GM19397 (cell line): Measurements from ENCODE around the gene PADI1.

Experiments
- ATAC-seq: cut with Tn5 transposase; IDR thresholded peaks from one replicate; pipeline ENCODE4 v1.9.1; 2021; ENCODE audit warnings: mild to moderate bottlenecking, moderate library complexity; ENCODE audit not compliant: unreplicated experiment

PADI1 gene

DNA sequence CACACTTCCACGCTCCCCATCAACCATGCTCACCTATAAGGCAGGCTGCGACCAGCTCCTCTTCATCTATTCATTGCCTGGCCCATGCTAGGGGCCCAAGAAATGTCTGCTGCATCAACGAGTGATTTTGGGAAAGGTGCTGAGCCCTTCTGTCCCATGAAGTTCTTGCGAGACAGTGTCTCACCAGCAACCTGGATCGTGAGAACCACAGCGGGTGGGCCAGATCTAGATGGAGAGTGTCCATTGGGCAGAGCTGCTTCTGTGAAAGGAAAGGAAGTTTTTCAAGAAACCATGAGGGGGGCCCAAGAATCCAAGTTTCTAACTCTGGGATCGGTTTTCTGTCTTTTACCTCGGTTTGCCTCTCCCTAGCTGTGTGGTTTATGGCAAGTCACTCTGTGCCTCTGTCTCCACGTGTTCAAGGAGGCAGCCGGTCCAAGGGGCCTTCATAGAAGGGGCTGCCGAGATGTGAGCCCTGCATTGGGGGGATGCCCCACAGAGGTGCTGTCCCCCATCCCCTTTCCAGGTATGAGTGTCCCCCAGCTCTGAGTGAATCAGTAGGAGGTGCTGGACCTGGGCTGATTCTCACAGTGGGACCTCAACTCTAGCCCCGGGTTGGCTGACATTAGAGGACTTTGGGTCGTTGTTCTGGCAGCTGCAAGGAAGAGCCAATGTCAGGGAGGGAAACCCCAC is 8.3 kb upstream of the PADI1 start:
- no peak for ATAC-seq

DNA sequence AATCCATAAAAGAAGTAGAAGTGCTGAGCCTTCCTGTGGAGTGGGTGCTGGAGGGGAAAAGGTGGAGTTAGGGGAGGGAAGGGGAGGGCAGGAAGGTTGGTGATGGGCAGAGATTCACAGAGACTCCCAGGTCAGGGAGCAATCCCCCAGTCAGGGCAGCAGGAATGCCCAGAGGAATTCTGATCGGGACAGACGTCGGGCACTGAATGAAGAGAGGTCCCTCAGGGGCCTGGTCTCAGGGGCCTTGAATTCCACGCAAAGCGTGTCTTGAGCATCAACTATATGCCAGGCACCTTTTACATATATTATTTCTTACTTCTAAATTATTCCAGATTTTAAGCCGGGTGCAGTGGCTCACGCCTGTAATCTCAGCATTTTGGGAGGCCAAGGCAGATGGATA is 7.2 kb upstream of the PADI1 start:
- ATAC-seq = no peak

DNA sequence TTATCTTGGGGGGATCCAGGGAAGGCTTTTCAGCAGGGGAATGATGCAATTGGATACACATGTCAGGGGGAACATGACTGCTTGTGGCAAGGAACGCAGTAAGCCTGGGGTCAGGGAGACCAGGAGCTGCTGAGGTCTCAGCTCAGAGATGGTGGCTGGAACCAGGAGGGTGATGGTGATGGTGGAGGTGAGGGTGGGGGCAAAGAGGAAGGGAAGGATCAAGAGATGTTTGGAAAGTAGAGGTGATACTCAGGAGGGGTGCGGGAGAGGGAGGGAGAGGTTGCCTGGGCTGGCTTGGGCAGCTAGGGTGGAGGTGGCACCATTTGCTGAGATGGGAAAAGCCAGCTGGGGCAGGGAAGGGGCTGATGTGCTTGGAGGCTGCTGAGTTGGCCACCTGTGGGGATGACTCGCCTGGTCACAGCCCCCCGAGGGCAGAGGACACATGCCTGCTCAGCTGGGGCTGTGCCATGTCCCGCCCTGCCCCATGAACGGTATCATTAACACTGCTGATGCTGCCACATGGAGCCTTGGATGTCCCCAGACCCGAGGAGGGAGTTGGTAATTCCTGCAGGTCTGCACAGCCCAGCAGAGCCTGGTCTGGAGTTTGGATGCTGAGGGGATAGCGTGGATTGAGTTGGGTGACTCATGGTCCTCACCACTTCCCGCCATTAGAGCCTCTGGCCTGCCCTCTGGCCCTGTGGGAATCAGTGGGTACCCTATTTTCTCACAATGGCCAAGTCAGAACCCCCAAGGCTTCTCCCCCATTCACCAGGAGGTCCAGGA is 6.3 kb upstream of the PADI1 start:
- ATAC-seq = no peak

DNA sequence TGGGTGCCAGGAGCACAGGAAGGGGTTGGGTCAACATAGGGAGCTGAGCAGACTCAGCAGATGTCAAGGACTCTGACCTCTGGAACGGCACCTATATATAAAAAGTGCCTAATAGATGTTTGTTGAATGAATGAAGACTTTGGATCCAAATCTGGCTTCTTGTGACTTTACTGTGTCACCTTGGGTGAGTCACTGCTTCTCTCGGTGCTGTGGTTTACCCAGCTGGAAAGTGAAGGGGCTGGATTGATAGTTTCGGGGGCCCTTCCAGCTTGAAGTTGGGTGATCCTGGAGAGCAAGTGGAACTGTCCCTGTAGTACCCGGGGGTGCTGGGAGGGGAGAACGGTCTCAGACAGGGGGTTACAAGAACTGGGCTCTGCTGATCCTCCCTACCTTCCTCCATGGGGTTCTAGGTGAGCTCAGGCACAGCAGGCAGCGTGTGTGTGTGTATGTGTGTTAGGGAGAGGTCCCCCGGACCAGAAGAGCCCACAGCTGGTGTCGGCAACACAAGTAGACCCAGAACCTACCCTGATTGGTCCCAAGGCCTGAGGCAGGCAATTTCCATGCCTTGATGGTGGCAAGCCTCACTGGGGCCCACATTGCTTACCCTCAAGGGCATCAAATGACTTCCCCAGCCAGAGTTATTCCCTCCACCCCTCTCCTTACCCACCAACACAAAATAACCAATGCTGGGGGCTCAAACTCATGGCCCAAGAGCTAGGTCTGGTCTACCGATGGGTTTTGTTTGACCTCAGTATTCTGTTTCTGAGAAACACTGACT is 5.5 kb upstream of the PADI1 start:
- no peak for ATAC-seq

- ATAC-seq = no peak
Measured at GRCh38 chr1:17200246-17200645, 4.7 kb upstream of the PADI1 start.

- ATAC-seq = no peak
Measured at GRCh38 chr1:17200756-17201155, 4.2 kb upstream of the PADI1 start.

GRCh38 chr1:17201201-17202021 is 3.5 kb upstream of the PADI1 start:
- no peak for ATAC-seq

DNA sequence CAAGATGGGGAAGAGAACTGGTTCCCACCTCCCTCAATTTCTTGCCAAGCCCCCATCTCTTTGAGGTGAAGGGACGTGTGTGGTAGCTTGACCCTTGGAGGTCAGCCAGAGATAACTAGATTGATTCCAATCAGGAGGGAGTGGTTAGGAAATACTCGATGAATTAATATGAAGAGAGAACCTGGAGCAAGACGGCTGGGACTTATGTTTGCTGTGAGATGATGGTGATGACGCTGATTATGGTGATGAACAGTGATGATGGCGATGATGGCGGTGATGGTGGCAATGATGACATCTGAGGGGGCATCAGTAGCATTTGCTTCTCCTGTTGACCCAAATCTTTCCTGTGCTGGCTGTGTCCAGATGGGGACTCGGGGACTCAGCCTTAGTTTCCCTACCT is 724 bp downstream of the PADI1 start:
- ATAC-seq = no peak

GRCh38 chr1:17206196-17206595 is 1.3 kb downstream of the PADI1 start:
- no peak for ATAC-seq

DNA sequence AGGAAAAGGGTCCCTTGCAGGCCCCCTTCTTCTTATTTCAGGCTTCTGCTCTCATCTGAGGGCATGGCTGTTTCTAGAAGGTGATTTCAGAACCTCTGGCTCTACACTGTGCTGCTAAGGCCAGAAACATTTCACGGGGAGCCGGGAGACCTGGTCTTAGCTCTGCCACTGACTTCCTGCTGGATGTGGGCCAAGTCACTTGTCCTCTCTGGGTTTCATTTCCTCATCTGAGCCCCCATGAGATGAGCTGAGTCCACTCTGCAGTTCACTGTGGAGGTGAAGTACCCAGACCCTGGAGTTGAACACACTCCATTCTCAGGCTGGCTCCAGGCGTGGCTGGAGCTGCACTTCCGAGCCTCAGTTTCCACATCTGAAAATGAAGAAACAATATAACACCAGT is 2.1 kb downstream of the PADI1 start:
- no peak for ATAC-seq

DNA sequence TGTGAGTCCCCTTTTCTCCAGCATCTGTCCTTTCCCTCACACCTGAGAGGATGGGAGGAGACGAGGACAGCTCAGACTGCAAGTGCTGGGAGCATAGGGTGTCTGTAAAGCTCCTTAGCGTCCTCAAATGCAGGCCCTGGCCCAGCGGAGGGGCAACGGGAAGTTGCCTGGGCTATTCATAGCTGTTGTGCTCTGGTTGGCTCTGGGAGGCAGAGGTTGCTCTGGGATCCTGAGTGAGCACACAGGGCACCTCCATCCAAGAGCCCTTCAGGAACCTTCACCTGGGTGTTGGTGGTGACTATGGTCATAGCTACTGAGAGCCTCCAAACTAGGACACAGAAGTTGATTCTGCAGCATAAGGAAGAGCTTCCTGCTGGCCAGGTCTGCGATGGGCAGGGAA is 2.6 kb downstream of the PADI1 start:
- ATAC-seq = no peak

- ATAC-seq = no peak
Measured at GRCh38 chr1:17207966-17208418, 3.1 kb downstream of the PADI1 start.

- no peak for ATAC-seq
Measured at GRCh38 chr1:17208546-17208945, 3.6 kb downstream of the PADI1 start.

DNA sequence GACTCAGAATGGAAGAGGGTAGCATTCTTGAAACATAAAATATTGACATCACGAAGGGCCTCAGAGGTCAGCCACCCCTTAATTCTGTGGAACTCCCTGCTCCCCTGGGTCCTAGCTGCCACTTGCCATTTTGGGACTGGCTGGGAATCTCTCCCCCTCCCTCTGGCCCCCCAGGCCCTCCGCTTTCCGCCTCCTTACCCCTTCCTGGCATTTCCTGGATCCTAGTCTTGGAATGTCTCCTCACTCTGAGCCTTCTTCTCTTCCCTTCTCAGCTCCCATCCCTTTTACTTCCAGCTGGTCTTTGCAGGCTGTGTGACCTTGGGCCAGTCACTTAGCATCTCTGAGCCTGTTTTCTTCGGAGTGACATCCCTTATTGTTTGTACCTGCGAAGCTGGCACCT is 4.5 kb downstream of the PADI1 start:
- no peak for ATAC-seq

GRCh38 chr1:17210176-17210575 is 5.2 kb downstream of the PADI1 start:
- ATAC-seq = no peak

DNA sequence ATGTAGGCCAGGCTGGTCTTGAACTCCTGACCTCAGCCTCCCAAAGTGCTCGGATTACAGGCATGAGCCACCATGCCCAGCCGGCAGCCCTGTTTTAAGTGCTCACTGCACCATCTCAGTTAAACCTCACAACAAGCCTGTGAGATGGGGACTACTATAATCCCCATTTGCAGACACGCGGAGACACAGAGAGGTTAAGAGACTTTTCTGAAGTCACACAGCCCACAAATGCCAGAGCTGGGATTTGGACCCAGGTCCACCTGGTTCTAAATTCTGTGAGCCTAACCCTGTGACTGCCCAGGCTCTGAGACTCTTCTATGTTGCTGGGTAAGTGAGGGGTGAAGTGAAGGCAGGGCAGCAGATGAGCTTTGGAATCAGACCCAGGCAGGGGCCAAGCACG is 6.4 kb downstream of the PADI1 start:
- no peak for ATAC-seq

DNA sequence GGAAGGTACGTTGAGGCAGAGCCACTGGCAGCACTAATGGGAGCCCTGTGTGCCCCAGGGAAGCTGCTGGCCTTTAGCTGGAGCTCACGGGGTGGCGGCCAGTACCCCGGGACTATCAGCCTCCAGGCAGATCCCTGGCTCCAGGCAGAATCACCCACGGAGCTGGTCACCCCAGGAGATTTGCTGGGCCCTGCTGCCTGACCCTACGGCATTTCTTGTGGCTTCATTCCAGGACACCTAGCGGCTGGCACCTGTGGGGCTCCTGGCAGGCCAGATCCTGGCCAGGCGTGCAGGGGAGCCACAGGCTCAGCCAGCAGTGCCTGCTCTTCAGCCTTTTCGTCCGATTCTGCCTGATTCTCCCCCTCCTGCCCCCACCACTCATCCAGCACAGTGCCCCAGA is 7.1 kb downstream of the PADI1 start:
- no peak for ATAC-seq

DNA sequence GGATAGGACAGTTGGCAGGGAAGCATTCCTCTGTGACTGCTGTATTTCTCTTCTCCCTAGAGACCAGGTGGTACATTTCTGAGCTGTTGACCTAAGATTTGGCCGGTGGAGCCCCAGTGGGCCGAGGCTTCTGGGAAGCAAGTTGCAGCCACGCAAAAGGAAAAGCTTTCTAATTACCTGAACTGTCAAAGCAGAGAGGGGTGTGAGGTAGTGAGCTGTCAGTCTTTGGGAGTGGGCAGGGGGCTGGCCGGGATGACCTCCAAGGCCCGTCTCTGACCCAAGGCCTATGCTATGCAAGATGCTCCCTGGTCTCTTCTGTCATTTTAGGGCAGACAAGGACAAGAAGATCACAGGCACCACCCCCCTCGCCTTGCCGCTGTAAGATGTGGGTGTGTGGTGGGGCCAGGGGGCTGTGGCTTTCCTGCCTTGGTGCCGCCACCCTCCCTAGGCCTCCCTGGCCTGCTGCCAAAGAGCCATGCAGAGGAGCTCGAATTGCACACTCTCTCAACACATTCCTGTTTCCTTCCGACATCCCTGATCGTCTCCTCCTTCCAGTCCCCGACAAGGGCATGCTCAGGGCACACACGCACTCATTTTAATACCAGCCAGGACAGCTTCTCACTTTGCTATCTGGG is 7.7 kb downstream of the PADI1 start:
- no peak for ATAC-seq

- ATAC-seq = no peak
Measured at GRCh38 chr1:17213148-17213781, 8.3 kb downstream of the PADI1 start.

DNA sequence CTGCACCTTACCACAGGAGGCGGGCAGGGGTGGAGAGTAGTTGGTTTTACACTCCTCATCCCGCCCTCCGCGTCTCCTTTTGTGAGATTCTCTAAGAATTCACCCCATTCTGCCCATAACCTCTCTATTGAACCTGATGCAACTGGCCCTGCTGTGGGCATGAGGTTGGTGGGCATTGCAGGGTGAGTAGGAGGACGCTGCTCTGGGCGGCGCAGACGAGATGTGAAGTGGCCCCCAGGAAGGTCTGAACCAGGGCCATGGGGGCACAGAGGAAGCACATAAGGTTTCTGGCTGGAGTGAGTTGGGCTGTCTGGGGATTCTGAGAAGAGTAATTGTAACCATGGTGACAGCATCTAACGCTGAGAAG is 8.8 kb downstream of the PADI1 start:
- no peak for ATAC-seq
